HG03095 (cell line): ENCODE results near the gene MACROD2.

Source experiments
- ATAC-seq: cut with Tn5 transposase; IDR thresholded peaks from one replicate; pipeline ENCODE4 v1.9.1; 2021; ENCODE audit warnings: moderate library complexity; ENCODE audit not compliant: unreplicated experiment

Gene MACROD2

GRCh38 chr20:16042731-16043130, 2047.4 kb downstream of the MACROD2 start:
- ATAC-seq = no peak

GRCh38 chr20:16043931-16044330, 2048.6 kb downstream of the MACROD2 start:
- ATAC-seq = no peak

- ATAC-seq = no peak
Observed at GRCh38 chr20:16048876-16049275, 2053.6 kb downstream of the MACROD2 start.

GRCh38 chr20:16049529-16050093, 2054.3 kb downstream of the MACROD2 start:
- no peak for ATAC-seq

GRCh38 chr20:16050366-16050765, 2055.1 kb downstream of the MACROD2 start:
- no peak for ATAC-seq

- ATAC-seq = no peak
Observed at GRCh38 chr20:16051968-16052367, 2056.7 kb downstream of the MACROD2 start.

- ATAC-seq = no peak
Observed at GRCh38 chr20:16052456-16052855, 2057.1 kb downstream of the MACROD2 start.

GRCh38 chr20:16054985-16055384, 2059.7 kb downstream of the MACROD2 start:
- no peak for ATAC-seq

GRCh38 chr20:16057651-16058050, 2062.3 kb downstream of the MACROD2 start:
- no peak for ATAC-seq

- no peak for ATAC-seq
Observed at GRCh38 chr20:16058268-16058667, 2063.0 kb downstream of the MACROD2 start.

DNA sequence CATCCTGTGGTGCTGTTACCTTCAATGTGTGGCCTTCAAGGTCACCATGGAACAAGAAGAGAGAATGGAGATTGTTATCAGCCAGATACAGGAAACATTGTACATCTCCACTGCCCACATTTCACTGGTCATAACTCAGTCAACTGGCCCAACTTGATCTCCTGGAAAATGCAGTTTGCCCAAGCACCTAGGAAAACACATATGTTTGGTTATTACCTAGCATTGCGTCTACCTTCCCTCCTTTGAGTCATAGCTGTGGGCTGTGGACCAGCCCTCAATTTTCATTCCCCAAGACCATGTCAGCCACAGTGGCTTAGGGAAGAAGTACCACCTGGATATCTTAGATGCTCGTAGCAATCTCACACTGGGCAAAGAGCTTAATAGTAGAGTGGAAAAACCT, 2064.5 kb downstream of the MACROD2 start:
- ATAC-seq = no peak

DNA sequence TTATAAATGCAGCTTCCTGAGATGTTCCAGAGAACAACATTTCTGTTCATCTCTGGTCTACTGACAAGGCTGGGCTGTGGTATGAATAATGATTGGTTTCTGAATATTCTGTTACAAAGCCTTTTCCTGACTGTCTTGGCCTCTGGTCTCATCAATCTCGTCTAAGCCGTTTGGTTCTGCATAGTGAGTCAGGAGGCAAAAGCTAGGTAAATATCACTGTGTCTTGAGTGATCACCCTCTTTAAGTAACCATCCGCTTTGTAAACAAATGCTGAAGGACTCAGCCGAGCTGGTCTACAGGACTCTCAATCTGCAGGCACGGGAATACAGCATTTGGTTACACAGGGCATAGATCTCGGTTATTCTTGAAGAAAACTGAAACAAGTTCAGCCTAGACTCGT, 2066.0 kb downstream of the MACROD2 start:
- ATAC-seq = no peak

DNA sequence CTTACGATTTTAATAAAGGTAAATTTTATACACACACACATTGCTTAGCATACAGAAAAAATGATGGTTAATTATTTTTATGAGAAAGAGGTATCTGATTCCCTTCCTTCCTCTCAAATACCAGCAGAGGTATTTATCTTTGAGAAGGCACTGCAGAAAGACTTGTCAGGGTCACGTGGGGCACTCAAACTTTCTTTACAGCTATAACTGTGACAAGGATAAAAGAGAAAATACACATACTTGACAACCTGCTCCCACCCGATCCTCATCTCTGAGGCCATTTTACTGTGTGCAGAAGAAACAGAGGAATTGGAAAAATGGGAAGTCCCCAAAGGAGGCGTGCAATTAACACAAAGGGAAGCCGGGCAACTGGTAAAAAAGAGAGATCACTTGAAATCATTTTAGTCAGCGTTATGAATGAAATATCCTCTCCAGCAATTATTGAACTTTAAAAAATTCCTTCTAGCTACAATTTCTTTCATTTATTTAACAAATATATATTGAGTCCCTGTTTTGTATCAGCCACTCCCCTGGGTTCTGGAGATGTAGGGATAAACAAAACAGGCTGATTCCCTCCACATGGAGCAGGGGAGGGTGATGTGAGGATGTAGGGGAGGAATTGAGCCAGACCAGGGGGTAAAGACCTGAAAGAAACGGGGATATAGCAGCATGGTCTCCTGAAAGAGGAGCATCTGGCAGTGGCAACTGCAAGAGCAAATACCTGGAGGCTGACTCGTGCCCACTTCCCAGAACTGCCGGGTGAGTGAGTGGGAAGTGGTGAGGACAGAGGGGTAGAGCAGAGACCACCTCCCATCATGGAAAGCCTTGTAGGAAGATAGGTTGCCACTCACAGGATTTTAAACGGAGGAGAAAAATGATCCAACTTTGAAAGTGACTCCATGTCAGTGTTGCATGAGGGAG, 2067.6 kb downstream of the MACROD2 start:
- ATAC-seq = no peak

DNA sequence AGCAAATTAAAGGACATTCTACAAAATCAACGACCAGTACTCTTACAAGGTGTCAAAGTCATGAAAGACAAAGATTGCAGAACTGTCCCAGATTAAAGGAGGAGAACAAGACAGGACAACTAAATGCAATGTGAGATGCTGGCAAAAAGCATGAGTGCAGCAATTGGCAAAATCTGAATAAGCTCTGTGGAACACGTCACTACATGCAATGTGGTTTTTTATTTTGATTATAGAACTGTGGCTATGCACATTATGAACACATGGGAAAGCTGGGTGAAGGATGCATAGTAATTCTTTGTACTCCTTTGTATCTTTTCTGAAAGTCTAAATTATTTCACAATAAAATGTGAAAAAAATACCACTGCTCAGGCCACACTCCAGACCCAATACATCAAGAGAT, 2068.6 kb downstream of the MACROD2 start:
- no peak for ATAC-seq

DNA sequence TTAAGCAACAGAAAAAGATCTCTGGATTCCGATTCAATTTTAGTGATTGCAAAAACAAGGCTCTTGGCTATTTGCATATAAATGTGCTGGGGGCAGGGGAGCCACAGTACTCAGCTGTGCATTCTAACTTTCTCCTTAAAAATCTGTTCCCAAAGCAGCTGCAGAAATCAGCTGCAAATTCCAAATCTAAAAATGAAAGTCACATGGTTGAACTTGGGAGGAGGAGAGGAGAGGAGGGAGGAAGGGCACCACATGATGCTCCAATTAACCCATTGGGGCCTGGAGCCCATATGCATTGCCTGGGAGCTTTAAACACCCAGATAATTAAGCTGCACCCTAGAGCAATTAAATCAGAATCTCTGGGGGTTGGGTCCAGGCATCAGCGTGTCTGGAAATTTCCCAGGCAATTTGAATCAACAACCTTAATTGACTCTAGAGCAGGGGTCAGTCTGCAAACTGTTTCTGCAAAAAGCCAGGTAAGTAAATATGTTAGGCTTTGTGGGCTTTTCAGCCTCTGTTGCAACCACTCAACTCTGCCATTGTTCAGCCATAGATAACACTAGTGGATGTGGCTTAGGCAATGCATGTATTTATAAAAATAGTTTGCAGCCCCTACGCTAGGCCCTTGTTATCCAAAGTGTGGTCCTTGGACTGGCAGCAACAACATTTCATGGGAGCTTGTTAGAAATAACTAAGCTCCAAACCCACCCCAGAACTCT, 2069.8 kb downstream of the MACROD2 start:
- ATAC-seq = no peak

DNA sequence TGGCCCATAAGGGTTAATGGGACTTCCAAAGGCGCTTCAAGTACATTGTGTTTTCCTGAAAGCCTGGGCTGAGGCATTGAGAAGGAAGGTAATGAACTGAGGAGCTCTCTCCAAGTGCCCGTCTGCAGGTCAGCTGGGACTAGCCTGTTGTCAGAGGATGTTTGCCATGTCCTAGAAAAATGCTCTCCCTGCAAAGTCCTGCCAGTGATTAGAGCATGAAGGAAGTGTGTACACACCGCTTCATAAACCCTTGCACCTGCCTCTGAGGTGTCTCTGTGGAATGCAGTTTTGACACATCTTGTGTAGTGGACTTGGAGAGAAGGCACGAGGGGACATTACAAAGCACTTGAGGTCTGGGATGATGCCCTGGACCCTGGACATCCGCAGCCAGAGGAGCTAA, 2071.3 kb downstream of the MACROD2 start:
- ATAC-seq = no peak

DNA sequence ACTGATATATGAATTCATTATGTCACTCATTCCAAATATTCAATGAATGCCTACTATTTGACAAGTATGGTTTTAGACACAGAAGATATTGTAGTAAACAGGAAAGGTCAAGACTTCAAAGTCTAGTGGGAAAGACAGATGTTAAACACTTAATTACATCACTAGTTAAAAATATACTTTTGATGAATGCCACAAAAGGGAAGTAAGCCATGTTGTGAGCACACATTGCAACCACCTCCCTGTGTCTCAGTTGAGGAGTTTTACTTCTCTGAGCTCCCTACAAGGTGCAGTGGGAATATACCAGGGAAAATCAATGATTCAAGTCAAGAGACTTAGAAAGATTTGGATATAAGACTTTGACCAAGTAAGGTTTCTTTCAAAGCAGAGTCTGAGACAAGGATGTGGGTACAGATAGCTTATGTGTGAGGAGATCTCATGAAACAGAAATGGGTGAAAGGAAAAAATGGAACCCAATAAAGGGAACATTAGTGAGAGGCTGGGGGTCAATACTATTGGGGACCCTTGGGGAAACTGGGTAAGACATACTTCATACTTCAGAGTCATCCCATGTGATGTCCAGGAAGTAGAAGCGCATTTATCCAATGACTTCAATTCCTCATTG, 2074.2 kb downstream of the MACROD2 start:
- ATAC-seq = peak; percentile 87

- no peak for ATAC-seq
Observed at GRCh38 chr20:16072220-16072619, 2076.9 kb downstream of the MACROD2 start.

GRCh38 chr20:16078172-16078898, 2083.0 kb downstream of the MACROD2 start:
- no peak for ATAC-seq

DNA sequence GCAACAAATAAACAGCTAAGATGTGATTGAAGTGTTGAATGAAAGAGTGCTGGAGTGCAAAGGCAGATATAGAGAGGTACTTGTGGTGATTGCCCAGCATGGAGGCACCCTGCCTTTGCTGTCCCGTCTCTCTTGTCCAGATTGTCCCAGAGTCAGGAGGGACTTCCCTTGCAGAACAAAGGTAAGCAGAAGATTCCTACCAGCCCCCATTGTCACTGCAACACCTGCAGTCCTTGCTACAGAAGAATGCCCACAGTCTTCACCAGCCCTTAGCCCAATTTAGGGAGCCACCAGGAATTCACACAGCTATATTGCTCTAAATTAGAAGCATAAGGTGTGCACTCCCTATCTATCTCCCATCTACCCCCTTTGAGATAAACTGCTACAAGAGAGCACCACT, 2086.1 kb downstream of the MACROD2 start:
- no peak for ATAC-seq
